GM13977 (cell line): ENCODE data around the gene MAPK11.

ENCODE experiments used
- DNase-seq: peaks from one replicate; pipeline ENCODE4 v3.0.0; 2012; ENCODE audit warnings: low spot score
- in situ Hi-C: fragments of 300-500 bp; cut with MboI; formaldehyde crosslinking; loops from one replicate; pipeline ENCODE4 v1.12.0; 2022; ENCODE audit warnings: low sequenced_read_pairs, low pct_unique_long_range_greater_than_20kb, mixed read lengths, inconsistent platforms; ENCODE audit not compliant: unreplicated experiment
- TF ChIP-seq, protein P1 (sequence below): IDR thresholded peaks from 2 replicates; pipeline ENCODE4 v1.5.1; 2012; ENCODE audit warnings: mild to moderate bottlenecking, control low read depth; ENCODE audit not compliant: insufficient read depth; ENCODE audit errors: extremely low read depth, missing control alignments

The MAPK11 gene

DNA sequence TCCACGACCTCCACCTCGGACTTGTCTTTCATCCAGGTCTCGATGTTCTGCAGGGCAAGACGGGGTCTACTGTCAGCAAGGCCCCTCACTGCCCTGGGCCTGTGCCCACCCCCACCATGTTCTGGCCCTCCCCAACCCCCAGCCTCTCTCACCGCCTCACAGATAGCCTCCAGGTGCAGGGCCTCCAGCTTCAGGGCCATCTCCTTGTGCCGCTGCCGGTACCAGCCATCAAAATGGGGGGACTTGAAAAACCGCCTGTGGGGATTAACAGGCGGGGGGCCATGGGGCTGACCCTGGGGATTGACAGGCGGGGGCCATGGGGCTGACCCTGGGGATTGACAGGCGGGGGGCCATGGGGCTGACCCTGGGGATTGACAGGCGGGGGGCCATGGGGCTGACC is 42.2 kb upstream of the MAPK11 start:
- in situ Hi-C loops, result no loop called here

DNA sequence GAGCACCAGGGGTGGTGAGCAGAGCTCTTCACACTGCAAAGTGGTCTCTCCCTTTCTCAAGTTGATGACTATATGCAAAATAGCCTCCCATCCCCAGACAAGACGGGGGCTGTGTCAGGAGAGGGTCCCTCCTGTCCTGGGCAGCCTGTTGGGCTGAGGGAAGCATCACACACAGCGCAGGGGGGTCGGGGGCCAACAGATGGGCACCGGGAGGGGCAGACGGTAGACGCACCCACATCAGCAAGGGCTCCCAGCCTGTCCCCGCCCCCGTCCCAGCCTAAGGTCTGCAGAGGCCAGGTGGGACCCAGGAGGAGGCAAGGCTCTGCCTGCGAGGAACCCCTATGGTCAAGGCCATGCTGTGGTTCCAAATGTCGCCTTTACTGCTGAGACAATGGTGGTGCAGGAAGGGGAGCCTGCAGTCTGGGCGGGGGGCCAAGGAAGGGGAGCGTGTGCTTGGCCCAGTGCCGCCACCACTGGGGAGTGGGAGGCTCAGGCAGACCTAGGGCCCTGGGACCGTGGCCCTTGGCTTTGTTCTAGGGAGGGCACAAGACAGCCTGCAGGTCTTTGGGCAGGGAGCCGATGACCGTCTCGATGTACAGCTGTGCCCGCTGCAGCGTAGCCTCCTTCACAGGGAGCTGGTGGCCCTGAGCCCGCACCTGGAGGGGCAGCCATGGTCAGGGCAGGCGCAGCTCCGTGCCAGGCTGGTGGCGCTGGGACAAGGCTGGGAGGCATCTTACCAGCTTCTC is 41.6 kb upstream of the MAPK11 start:
- TF ChIP-seq, protein P1, sequence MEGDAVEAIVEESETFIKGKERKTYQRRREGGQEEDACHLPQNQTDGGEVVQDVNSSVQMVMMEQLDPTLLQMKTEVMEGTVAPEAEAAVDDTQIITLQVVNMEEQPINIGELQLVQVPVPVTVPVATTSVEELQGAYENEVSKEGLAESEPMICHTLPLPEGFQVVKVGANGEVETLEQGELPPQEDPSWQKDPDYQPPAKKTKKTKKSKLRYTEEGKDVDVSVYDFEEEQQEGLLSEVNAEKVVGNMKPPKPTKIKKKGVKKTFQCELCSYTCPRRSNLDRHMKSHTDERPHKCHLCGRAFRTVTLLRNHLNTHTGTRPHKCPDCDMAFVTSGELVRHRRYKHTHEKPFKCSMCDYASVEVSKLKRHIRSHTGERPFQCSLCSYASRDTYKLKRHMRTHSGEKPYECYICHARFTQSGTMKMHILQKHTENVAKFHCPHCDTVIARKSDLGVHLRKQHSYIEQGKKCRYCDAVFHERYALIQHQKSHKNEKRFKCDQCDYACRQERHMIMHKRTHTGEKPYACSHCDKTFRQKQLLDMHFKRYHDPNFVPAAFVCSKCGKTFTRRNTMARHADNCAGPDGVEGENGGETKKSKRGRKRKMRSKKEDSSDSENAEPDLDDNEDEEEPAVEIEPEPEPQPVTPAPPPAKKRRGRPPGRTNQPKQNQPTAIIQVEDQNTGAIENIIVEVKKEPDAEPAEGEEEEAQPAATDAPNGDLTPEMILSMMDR, result no peak
- no peak for DNase-seq
- in situ Hi-C loops, result no loop called here

More for the DNA sequence above, 42.2 kb upstream of the MAPK11 start:
- no peak for DNase-seq
- TF ChIP-seq, protein P1, result no peak

DNA sequence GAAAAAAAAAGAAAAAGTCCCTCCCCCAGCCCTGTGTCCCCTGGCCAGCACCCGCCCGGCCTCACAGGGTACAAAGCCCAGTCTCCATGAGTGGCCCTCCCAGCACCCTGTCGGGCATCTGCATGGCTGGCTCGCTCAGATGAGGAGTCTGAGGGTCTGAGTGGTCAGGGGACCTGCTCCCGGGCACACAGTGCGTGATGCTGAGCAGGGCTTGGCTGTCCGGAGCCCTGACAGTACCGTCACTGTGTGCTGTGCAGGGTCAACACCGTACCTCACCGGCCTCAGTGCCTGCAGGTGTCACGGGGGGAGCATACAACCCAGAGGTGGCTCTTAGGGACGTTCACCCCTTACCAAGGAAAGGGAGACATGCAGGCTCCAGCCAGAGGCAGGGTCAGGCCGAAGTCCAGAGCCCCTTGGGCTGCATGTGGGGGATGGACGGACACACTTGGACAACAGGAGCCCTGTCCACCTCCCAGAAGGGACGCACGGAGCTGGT is 40.8 kb upstream of the MAPK11 start:
- in situ Hi-C loops, result no loop called here
- TF ChIP-seq, protein P1, result no peak
- DNase-seq, result no peak

- TF ChIP-seq, protein P1, result no peak
- DNase-seq, result no peak
Measured at GRCh38 chr22:50310031-50310722, 40.0 kb upstream of the MAPK11 start.

DNA sequence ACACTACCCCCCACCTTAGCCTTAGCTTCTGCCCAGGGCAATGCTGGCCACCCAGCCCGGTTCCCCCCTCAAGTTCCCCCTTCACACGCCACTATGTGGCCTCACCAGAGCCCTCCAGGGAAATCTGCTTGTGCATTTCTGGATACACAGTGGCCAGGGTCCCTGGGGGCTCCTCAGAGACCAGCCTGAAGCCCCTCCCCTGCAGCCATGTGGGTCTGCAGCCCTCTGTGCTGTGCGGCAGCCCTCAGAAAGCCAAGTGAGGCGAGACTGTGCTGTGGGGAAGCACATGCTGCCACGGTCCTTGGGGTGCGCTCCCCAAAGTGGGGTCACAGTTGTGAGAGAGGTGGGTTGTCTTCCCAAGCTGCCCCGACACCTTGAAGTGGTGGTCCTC is 39.4 kb upstream of the MAPK11 start:
- no peak for DNase-seq
- TF ChIP-seq, protein P1, result no peak
- in situ Hi-C loops, result no loop called here

More at GRCh38 chr22:50310031-50310722, 40.0 kb upstream of the MAPK11 start:
- in situ Hi-C loops, result no loop called here

DNA sequence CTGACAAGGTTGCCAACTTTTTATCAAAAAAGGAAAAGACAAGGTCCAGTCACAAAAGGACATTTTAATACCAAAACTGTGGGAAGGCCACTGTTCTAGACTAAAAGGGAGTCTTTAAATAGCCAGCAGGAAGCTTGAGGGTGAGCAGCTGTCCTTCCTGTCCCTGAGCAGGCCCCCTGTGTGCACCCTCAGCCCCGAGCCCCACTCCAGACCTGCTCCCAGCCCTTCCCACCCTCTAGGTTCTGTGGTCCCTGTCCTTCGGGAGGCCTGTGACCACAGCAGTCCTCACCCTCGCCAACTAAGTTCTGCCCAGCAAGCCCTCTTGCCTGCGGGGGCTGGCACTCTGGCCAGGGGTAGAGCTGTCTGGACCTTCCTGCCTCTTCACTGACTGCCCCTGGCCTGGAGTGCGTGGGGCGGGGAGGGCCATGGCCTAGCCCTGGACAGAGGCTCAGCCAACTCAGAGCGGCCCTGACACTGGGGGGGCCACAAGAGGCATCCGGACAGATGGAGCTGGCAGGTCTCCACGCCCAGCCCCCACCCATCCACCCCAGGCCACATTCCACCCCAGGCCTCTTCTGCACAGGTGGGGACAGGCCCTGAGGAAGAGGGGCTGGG is 38.9 kb upstream of the MAPK11 start:
- in situ Hi-C loops, result no loop called here
- DNase-seq, result no peak
- TF ChIP-seq, protein P1, result no peak
